H9 (cell line): Measurements from ENCODE around the gene FUT1. TPM values are rescaled to one million over a fixed set of nuclear protein-coding genes. Genes with fewer than 3 reads are reported as not detected.
A peak's percentile ranks its signal among the peaks of the same experiment; 100 is the strongest.

Experiments used
- DNase-seq: peaks from one replicate; pipeline ENCODE4 v3.0.0-alpha.2; 2017
- H2AFZ ChIP-seq: one replicate; pipeline ENCODE4 v1.6.1; 2013; ENCODE audit warnings: mild to moderate bottlenecking, low read length, control low read depth, moderate library complexity
- H2AK5ac ChIP-seq: 2 replicates; pipeline ENCODE4 v1.6.1; 2013; ENCODE audit warnings: low read length, control low read depth, mixed read lengths; ENCODE audit not compliant: insufficient read length
- H2BK120ac ChIP-seq: one replicate; pipeline ENCODE4 v1.6.1; 2013; ENCODE audit warnings: low read depth, mild to moderate bottlenecking, low read length, control low read depth, inconsistent platforms; ENCODE audit not compliant: poor library complexity, severe bottlenecking
- H2BK12ac ChIP-seq: 2 replicates; pipeline ENCODE4 v1.6.1; 2013; ENCODE audit warnings: low read length, control low read depth, mixed read lengths, low read depth; ENCODE audit not compliant: insufficient read length
- H2BK15ac ChIP-seq: 2 replicates; pipeline ENCODE4 v1.6.1; 2013; ENCODE audit warnings: low read depth, low read length, control low read depth
- H2BK20ac ChIP-seq: one replicate; pipeline ENCODE4 v1.6.1; 2013; ENCODE audit warnings: low read depth, mild to moderate bottlenecking, low read length, control low read depth, inconsistent platforms; ENCODE audit not compliant: poor library complexity, severe bottlenecking
- H2BK5ac ChIP-seq: 2 replicates; pipeline ENCODE4 v1.6.1; 2013; ENCODE audit warnings: low read length, control low read depth, mixed read lengths; ENCODE audit not compliant: insufficient read length
- H3K14ac ChIP-seq: 2 replicates; pipeline ENCODE4 v1.6.1; 2013; ENCODE audit warnings: low read length, control low read depth; ENCODE audit not compliant: insufficient read depth
- H3K18ac ChIP-seq: 2 replicates; pipeline ENCODE4 v1.6.1; 2013; ENCODE audit warnings: low read depth, mild to moderate bottlenecking, mixed read lengths, low read length, control low read depth; ENCODE audit not compliant: insufficient read length
- H3K23ac ChIP-seq: 2 replicates; pipeline ENCODE4 v1.6.1; 2013; ENCODE audit warnings: low read length, control low read depth, mixed read lengths, low read depth; ENCODE audit not compliant: insufficient read length
- H3K23me2 ChIP-seq: 2 replicates; pipeline ENCODE4 v1.6.1; 2013; ENCODE audit warnings: low read depth, mild to moderate bottlenecking, mixed read lengths, low read length, control low read depth; ENCODE audit not compliant: insufficient read length, poor library complexity, severe bottlenecking
- H3K27ac ChIP-seq: 2 replicates; pipeline ENCODE4 v1.5.1; 2013; ENCODE audit warnings: low read length, control low read depth, mixed read lengths, low read depth; ENCODE audit not compliant: insufficient read length
- H3K27me3 ChIP-seq: 2 replicates; pipeline ENCODE4 v1.6.1; 2013; ENCODE audit warnings: low read length, control low read depth, inconsistent platforms; ENCODE audit not compliant: insufficient read depth
- H3K4ac ChIP-seq: 2 replicates; pipeline ENCODE4 v1.6.1; 2013; ENCODE audit warnings: low read depth, mild to moderate bottlenecking, control low read depth, inconsistent platforms, low read length, moderate library complexity
- H3K4me1 ChIP-seq: 2 replicates; pipeline ENCODE4 v1.6.1; 2013; ENCODE audit warnings: low read length, control low read depth, inconsistent platforms; ENCODE audit not compliant: insufficient read depth
- H3K4me2 ChIP-seq: 2 replicates; pipeline ENCODE4 v1.6.1; 2013; ENCODE audit warnings: low read length, control low read depth, mixed read lengths; ENCODE audit not compliant: insufficient read length, insufficient read depth
- H3K56ac ChIP-seq: 2 replicates; pipeline ENCODE4 v1.6.1; 2013; ENCODE audit warnings: low read depth, mild to moderate bottlenecking, mixed read lengths, low read length, control low read depth; ENCODE audit not compliant: insufficient read length
- H3K79me1 ChIP-seq: 2 replicates; pipeline ENCODE4 v1.6.1; 2013; ENCODE audit warnings: low read depth, mild to moderate bottlenecking, moderate library complexity, low read length, control low read depth, inconsistent platforms; ENCODE audit not compliant: insufficient read depth, poor library complexity, severe bottlenecking
- H3K79me2 ChIP-seq: 2 replicates; pipeline ENCODE4 v1.6.1; 2013; ENCODE audit warnings: low read length, control low read depth, inconsistent platforms; ENCODE audit not compliant: insufficient read depth
- H3K9ac ChIP-seq: 2 replicates; pipeline ENCODE4 v1.6.1; 2013; ENCODE audit warnings: low read length, control low read depth, mixed read lengths; ENCODE audit not compliant: insufficient read length; ENCODE audit errors: extremely low read depth
- H3K9me3 ChIP-seq: one replicate; pipeline ENCODE4 v1.6.1; 2013; ENCODE audit warnings: low read depth, low read length, inconsistent platforms; ENCODE audit not compliant: control insufficient read depth
- H3T11ph ChIP-seq: one replicate; pipeline ENCODE4 v1.6.1; 2013; ENCODE audit warnings: mild to moderate bottlenecking, low read length, control low read depth, inconsistent platforms
- H4K20me1 ChIP-seq: one replicate; pipeline ENCODE4 v1.6.1; 2013; ENCODE audit not compliant: control insufficient read depth, insufficient read length, insufficient read depth
- H4K5ac ChIP-seq: 2 replicates; pipeline ENCODE4 v1.6.1; 2013; ENCODE audit warnings: low read depth, mild to moderate bottlenecking, mixed read lengths, low read length, control low read depth; ENCODE audit not compliant: insufficient read length
- H4K8ac ChIP-seq: replicated peaks from 2 replicates; pipeline ENCODE4 v1.6.1; 2013; ENCODE audit warnings: low read length, control low read depth, mixed read lengths, low read depth; ENCODE audit not compliant: insufficient read length
- H4K91ac ChIP-seq: 2 replicates; pipeline ENCODE4 v1.6.1; 2013; ENCODE audit warnings: low read depth, mild to moderate bottlenecking, moderate library complexity, mixed read lengths, low read length, control low read depth; ENCODE audit not compliant: insufficient read length
- H3K27ac Mint-ChIP-seq, 3 experiments: 2 replicates in 2 of 3; 3 replicates in 1 of 3; pipeline ENCODE4 v1.8.0; 2020 to 2021; ENCODE audit warnings: mixed read lengths in 3 of 3, mild to moderate bottlenecking in 1 of 3, moderate library complexity in 1 of 3
- H3K27me3 Mint-ChIP-seq: 2 replicates; pipeline ENCODE4 v1.8.0; 2021; ENCODE audit warnings: low read depth, mild to moderate bottlenecking, moderate library complexity, mixed read lengths
- H3K36me3 Mint-ChIP-seq, 3 experiments: 2 replicates in 2 of 3; 3 replicates in 1 of 3; pipeline ENCODE4 v1.8.0; 2020 to 2021; ENCODE audit warnings: low read depth in 3 of 3, mixed read lengths in 3 of 3; ENCODE audit not compliant: insufficient read depth in 1 of 3
- H3K4me1 Mint-ChIP-seq, 2 experiments: 2 replicates each; pipeline ENCODE4 v1.8.0; 2020; ENCODE audit warnings: mixed read lengths in 2 of 2
- H3K4me3 Mint-ChIP-seq, 2 experiments: 2 replicates in 1 of 2; 3 replicates in 1 of 2; pipeline ENCODE4 v1.8.0; 2020 to 2021; ENCODE audit warnings: mild to moderate bottlenecking in 2 of 2, mixed read lengths in 2 of 2, moderate library complexity in 1 of 2
- H3K9me3 Mint-ChIP-seq, 2 experiments: 2 replicates in 1 of 2; 3 replicates in 1 of 2; pipeline ENCODE4 v1.8.0; 2020; ENCODE audit warnings: mild to moderate bottlenecking in 2 of 2, mixed read lengths in 2 of 2, moderate library complexity in 1 of 2
- WGBS: extraction: QIAGEN DNeasy Blood & Tissue Kit; methylation state at CpG from one replicate; pipeline ENCODE4 v1.1.7; 2013; ENCODE audit warnings: missing lambda C conversion rate, low lambda C conversion rate, mixed read lengths; ENCODE audit not compliant: insufficient read length; ENCODE audit errors: extremely low coverage; 5-methylcytosine and 5-hydroxymethylcytosine counted together
- total RNA-seq: library from RNA; stranded (reverse); gene quantifications from 2 replicates; pipeline ENCODE4 v1.2.1, GENCODE V29; 2021
- TF ChIP-seq, protein P1 (sequence below): fragments of 200-600 bp; sonication (generic); conservative IDR thresholded peaks from 3 replicates; pipeline ENCODE4 v1.8.0; 2021; ENCODE audit warnings: antibody characterized with exemption, mild to moderate bottlenecking

FUT1 gene
- total RNA-seq, 1 experiment from 2014 or later = 16.1 TPM

DNA sequence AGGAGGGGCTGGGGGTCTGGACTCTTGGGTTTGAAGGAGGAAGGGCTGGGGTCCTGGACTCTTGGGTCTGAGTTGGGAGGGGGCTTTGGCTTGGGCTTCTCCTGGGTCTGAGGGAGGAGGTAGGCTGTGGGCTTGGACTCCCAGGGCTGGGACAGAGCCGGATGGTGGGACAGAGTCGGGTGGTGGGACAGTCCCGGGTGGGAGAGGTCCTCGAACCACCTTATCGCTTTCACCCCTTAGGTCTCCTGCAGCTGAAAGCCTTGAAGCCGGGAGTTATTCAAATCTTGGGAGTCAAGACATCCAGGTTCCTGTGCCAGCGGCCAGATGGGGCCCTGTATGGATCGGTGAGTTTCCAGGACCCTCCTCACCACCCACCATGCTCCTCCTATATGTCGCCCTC is 4.2 kb upstream of the FUT1 start:
- no peak overlapping the region for H2BK20ac ChIP-seq
- no peak overlapping the region for H3K23ac ChIP-seq
- no peak overlapping the region for H3K9ac ChIP-seq
- H3K4me1 Mint-ChIP-seq = peaks cover 29 to 43% of the 10 kb centered on the region in 2 experiments
- H3K79me2 ChIP-seq = no peaks in the 10 kb centered on the region
- H4K20me1 ChIP-seq = no peaks in the 10 kb centered on the region
- H3K4me2 ChIP-seq = no peak overlapping the region
- H3K9me3 Mint-ChIP-seq = no peaks in the 10 kb centered on the region; a peak in 1 of 5 replicates
- no peak overlapping the region for H3K18ac ChIP-seq
- TF ChIP-seq, protein P1, sequence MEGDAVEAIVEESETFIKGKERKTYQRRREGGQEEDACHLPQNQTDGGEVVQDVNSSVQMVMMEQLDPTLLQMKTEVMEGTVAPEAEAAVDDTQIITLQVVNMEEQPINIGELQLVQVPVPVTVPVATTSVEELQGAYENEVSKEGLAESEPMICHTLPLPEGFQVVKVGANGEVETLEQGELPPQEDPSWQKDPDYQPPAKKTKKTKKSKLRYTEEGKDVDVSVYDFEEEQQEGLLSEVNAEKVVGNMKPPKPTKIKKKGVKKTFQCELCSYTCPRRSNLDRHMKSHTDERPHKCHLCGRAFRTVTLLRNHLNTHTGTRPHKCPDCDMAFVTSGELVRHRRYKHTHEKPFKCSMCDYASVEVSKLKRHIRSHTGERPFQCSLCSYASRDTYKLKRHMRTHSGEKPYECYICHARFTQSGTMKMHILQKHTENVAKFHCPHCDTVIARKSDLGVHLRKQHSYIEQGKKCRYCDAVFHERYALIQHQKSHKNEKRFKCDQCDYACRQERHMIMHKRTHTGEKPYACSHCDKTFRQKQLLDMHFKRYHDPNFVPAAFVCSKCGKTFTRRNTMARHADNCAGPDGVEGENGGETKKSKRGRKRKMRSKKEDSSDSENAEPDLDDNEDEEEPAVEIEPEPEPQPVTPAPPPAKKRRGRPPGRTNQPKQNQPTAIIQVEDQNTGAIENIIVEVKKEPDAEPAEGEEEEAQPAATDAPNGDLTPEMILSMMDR = no peak
- H3K27ac Mint-ChIP-seq = no peak overlapping the region; a peak in 1 of 7 replicates
- H2BK120ac ChIP-seq = no peak overlapping the region
- WGBS = no CpG with 5 or more reads among the region's 9 CpGs
- H2AFZ ChIP-seq = no peak overlapping the region
- 0 out of 2 replicates have a peak overlapping the region, but pooled peaks have one; percentile 53 for H3K14ac ChIP-seq
- H3K4ac ChIP-seq = no peak overlapping the region
- H3K9me3 ChIP-seq = no peaks in the 10 kb centered on the region
- H3K4me3 Mint-ChIP-seq = no peak overlapping the region
- H3K27ac ChIP-seq = no peak overlapping the region
- H3K56ac ChIP-seq = no peak overlapping the region
- no peak overlapping the region for H2BK5ac ChIP-seq
- H3K23me2 ChIP-seq = peaks cover 8% of the 10 kb centered on the region
- no peaks in the 10 kb centered on the region for H3K27me3 ChIP-seq
- no peaks in the 10 kb centered on the region for H3K36me3 Mint-ChIP-seq
- H2AK5ac ChIP-seq = no peak overlapping the region
- H3K27me3 Mint-ChIP-seq = peaks cover 24% of the 10 kb centered on the region
- H3K79me1 ChIP-seq = no peaks in the 10 kb centered on the region
- H2BK12ac ChIP-seq = no peak overlapping the region
- no peak overlapping the region for H4K5ac ChIP-seq
- H3T11ph ChIP-seq = no peak overlapping the region
- H3K4me1 ChIP-seq = peaks cover 8% of the 10 kb centered on the region; the same call in 1 of the 2 replicates
- no peak for DNase-seq
- H2BK15ac ChIP-seq = no peak overlapping the region
- no peak overlapping the region for H4K91ac ChIP-seq
- H4K8ac ChIP-seq = no peak overlapping the region
